ENCODE data around the gene INPP5F.

- TF ChIP-seq CTCF (IDR thresholded peaks at IDR 0.05; ENCODE audit: insufficient read depth, low read length) (no peak), POLR2AphosphoS5 (IDR thresholded peaks at IDR 0.05; ENCODE audit: low read depth) (no peak), SPI1 (IDR thresholded peaks at IDR 0.05; ENCODE audit: borderline replicate concordance, low read depth) (no peak), GABPA (IDR thresholded peaks at IDR 0.05; ENCODE audit: low read depth) (no peak), REST (IDR thresholded peaks at IDR 0.05; ENCODE audit: insufficient replicate concordance, low read depth) (no peak)
Measured at GRCh38 chr10:119755446-119755845, 29.6 kb downstream of the INPP5F start.

Measured in HL-60 (cell line).